ENCODE data around the gene AKAP4. TPM values are rescaled to one million over a fixed set of nuclear protein-coding genes. Genes with fewer than 3 reads are reported as not detected.

Gene AKAP4
- total and polyA plus RNA-seq, 9 of the 15 experiments (the other 6 are each of a cell fraction or from before 2014, with no cell fraction given) = 0.05 to 0.36 (median 0.13) TPM

- TF ChIP-seq ARID2 (IDR thresholded peaks at IDR 0.05) (no peak), ZNF586 (CRISPR knock-in tag; conservative IDR thresholded peaks at IDR 0.05) (no peak), STAT5A (IDR thresholded peaks at IDR 0.05; ENCODE audit: borderline replicate concordance, low read length) (peak; percentile 92), SREBF2 (CRISPR knock-in tag; IDR thresholded peaks at IDR 0.05) (no peak), ZNF318 (IDR thresholded peaks at IDR 0.05; ENCODE audit: borderline replicate concordance in 1 of 2, low read depth in 1 of 2) (0 out of 4 replicates have a peak, but pooled peaks of 1 of the 2 experiments have one; percentile 40), KLF6 (CRISPR knock-in tag; IDR thresholded peaks at IDR 0.05; ENCODE audit: borderline replicate concordance) (no peak), ZBTB5 (IDR thresholded peaks at IDR 0.05) (no peak), HBP1 (CRISPR knock-in tag; IDR thresholded peaks at IDR 0.05) (no peak), POLR2AphosphoS5 (IDR thresholded peaks at IDR 0.05; ENCODE audit: control insufficient read depth, insufficient read depth, low read depth, low read length) (peak; percentile 88), ZNF778 (CRISPR knock-in tag; IDR thresholded peaks at IDR 0.05) (no peak), MED1 (CRISPR knock-in tag; IDR thresholded peaks at IDR 0.05; ENCODE audit: borderline replicate concordance) (no peak), HDAC3 (IDR thresholded peaks at IDR 0.05; ENCODE audit: borderline replicate concordance, partially characterized antibody) (peak; percentile 73)
These were observed 2.5 kb downstream of the AKAP4 start (continued) for GRCh38 chrX:50198348-50198747.

Measured in K562 (cell line).